ENCODE data around the gene HNRNPCL2.
"Not testable (repeated sequence)": the region's sequence is repeated elsewhere in the genome, so short reads cannot be mapped to it uniquely, and the experiment has no call there.

The HNRNPCL2 gene

GRCh38 chr1:13116754-13117153, at the start of gene HNRNPCL2:
TSS of gene HNRNPCL2 (minus strand) at chr1:13116854. CDS start at chr1:13116400, 454 bp downstream.
- DNase-seq (ENCODE audit: low spot score) = not testable (repeated sequence)

GRCh38 chr1:13165531-13165930, 48.9 kb upstream of the HNRNPCL2 start, which contains the start of gene HNRNPCL4:
TSS of gene HNRNPCL4 (minus strand) at chr1:13165631. CDS start at chr1:13165467, 164 bp downstream.
- DNase-seq (ENCODE audit: low spot score) = not testable (repeated sequence)

GRCh38 chr1:13155909-13156308, 39.3 kb upstream of the HNRNPCL2 start, which contains the start of gene PRAMEF26:
TSS of gene PRAMEF26 (minus strand) at chr1:13156009. CDS start at chr1:13153095, 2,914 bp downstream.
- not testable (repeated sequence) for DNase-seq (ENCODE audit: low spot score)

GRCh38 chr1:13070474-13070873, 46.2 kb downstream of the HNRNPCL2 start, which contains the start of gene PRAMEF25:
TSS of gene PRAMEF25 (plus strand) at chr1:13070774. CDS start at chr1:13073694, 2,920 bp downstream.
- not testable (repeated sequence) for DNase-seq (ENCODE audit: low spot score)

All from kidney tubule cell (primary cell).